ENCODE data around the gene OPA1.

- no peak for TF ChIP-seq CTCF (IDR thresholded peaks at IDR 0.05; ENCODE audit: borderline replicate concordance, extremely low read depth, low read length, poor library complexity, severe bottlenecking)
- TF ChIP-seq EZH2 (IDR thresholded peaks at IDR 0.05; ENCODE audit: borderline replicate concordance, low read depth, low read length, severe bottlenecking) = no peak
Observed at GRCh38 chr3:193719735-193720134, 126.7 kb downstream of the OPA1 start.

All from DND-41 (cell line).